GM12878 (cell line): ENCODE data around the gene PIK3R2. TPM values are rescaled to one million over a fixed set of nuclear protein-coding genes. Genes with fewer than 3 reads are reported as not detected.

Experiments used
- ASH2L ChIP-seq: fragments of 300-600, 200-600 bp; sonication (generic); IDR thresholded peaks from 2 replicates; pipeline ENCODE4 v1.6.1; 2017; ENCODE audit warnings: low read depth, mild to moderate bottlenecking, borderline replicate concordance
- BMI1 ChIP-seq: fragments of 450-650 bp; IDR thresholded peaks from 2 replicates; pipeline ENCODE4 v1.6.1; 2016; ENCODE audit warnings: mild to moderate bottlenecking, moderate library complexity, borderline replicate concordance
- CBX3 ChIP-seq: fragments of 200-600 bp; sonication (generic); IDR thresholded peaks from 2 replicates; pipeline ENCODE4 v1.6.1; 2016; ENCODE audit warnings: low read depth, borderline replicate concordance
- FOS ChIP-seq: IDR thresholded peaks from 3 replicates; pipeline ENCODE4 v1.6.1; 2011; ENCODE audit warnings: borderline replicate concordance; ENCODE audit not compliant: insufficient read length; ENCODE audit errors: extremely low read depth
- HCFC1 ChIP-seq: fragments of 150-350 bp; IDR thresholded peaks from 2 replicates; pipeline ENCODE4 v1.6.1; 2014; ENCODE audit warnings: low read length
- IKZF1 ChIP-seq: fragments of 450-650 bp; conservative IDR thresholded peaks from 2 replicates; pipeline ENCODE4 v1.6.1; 2017; ENCODE audit warnings: antibody characterized with exemption, mild to moderate bottlenecking
- POLR2AphosphoS5 ChIP-seq: IDR thresholded peaks from 2 replicates; pipeline ENCODE4 v1.6.1; 2011; ENCODE audit warnings: mild to moderate bottlenecking, low read length, inconsistent platforms
- RFX5 ChIP-seq: IDR thresholded peaks from 2 replicates; pipeline ENCODE4 v1.6.1; 2011; ENCODE audit warnings: low read depth, low read length, improper control_type of control experiment
- SIN3A ChIP-seq: IDR thresholded peaks from 2 replicates; pipeline ENCODE4 v1.6.1; 2012; ENCODE audit warnings: low read depth, low read length, improper control_type of control experiment
- SMAD5 ChIP-seq: IDR thresholded peaks from 2 replicates; pipeline ENCODE4 v1.6.1; 2016; ENCODE audit warnings: antibody characterized with exemption, low read depth
- SMARCA5 ChIP-seq: fragments of 450-650 bp; IDR thresholded peaks from 2 replicates; pipeline ENCODE4 v1.6.1; 2017; ENCODE audit warnings: mild to moderate bottlenecking
- STAT1 ChIP-seq: fragments of 450-650 bp; conservative IDR thresholded peaks from 2 replicates; pipeline ENCODE4 v1.6.1; 2014; ENCODE audit warnings: antibody characterized with exemption, mild to moderate bottlenecking
- TCF12 ChIP-seq: IDR thresholded peaks from 2 replicates; pipeline ENCODE4 v1.6.1; 2011; ENCODE audit warnings: low read depth, mild to moderate bottlenecking, low read length
- YBX1 ChIP-seq: fragments of 450-650 bp; IDR thresholded peaks from 2 replicates; pipeline ENCODE4 v1.6.1; 2016; ENCODE audit warnings: antibody characterized with exemption
- ZNF207 ChIP-seq: fragments of 450-650 bp; IDR thresholded peaks from 2 replicates; pipeline ENCODE4 v1.6.1; 2014; ENCODE audit warnings: antibody characterized with exemption, mild to moderate bottlenecking, borderline replicate concordance
- polyA plus RNA-seq, 11 experiments: library from polyadenylated mRNA; depleted of rRNA in 4 of 11; unstranded in 6 of 11; stranded (reverse) in 5 of 11; fragments of >200 nt; fragmentation: Nextera tagmentation in 4 of 11; fragmentation: Illumina TruSeq in 1 of 11; extraction: Ambion mirVana in 4 of 11; extraction: Trizol in 1 of 11; gene quantifications; 1 replicate in 1 of 11; 2 replicates in 10 of 11; pipeline versions ENCODE4 v1.2.1 to v1.2.3, GENCODE V29; 2011 to 2016; ENCODE audit warnings: inconsistent platforms in 2 of 11, missing spikeins in 2 of 11, low read depth in 1 of 11
- total RNA-seq, 4 experiments: library from RNA; depleted of rRNA in 3 of 4; stranded (reverse); fragments of >200 nt in 3 of 4; fragmentation: Illumina TruSeq in 1 of 4; extraction: Trizol in 1 of 4; gene quantifications; 2 replicates each; pipeline versions ENCODE4 v1.2.1 to v1.2.3, GENCODE V29; 2013 to 2021
- TF ChIP-seq, protein P1 (sequence below): fragments of 450-650 bp; IDR thresholded peaks from 2 replicates; pipeline ENCODE4 v1.6.1; 2016; ENCODE audit warnings: mild to moderate bottlenecking
- TF ChIP-seq, protein P2 (sequence below): fragments of 450-650 bp; IDR thresholded peaks from 2 replicates; pipeline ENCODE4 v1.6.1; 2017; ENCODE audit warnings: mild to moderate bottlenecking, moderate library complexity
- TF ChIP-seq, protein P3 (sequence below), 3 experiments: IDR thresholded peaks in 2 of 3; conservative IDR thresholded peaks in 1 of 3; 2 replicates each; pipeline ENCODE4 v1.5.1; 2011; ENCODE audit warnings: low read depth in 3 of 3, low read length in 3 of 3, mild to moderate bottlenecking in 3 of 3, control low read depth in 2 of 3, moderate library complexity in 2 of 3, inconsistent platforms in 1 of 3, mixed read lengths in 1 of 3; ENCODE audit not compliant: control insufficient read depth in 2 of 3, insufficient read depth in 1 of 3; ENCODE audit errors: extremely low read depth in 1 of 3
- TF ChIP-seq, protein P4 (sequence below): fragments of 450-650 bp; IDR thresholded peaks from 2 replicates; pipeline ENCODE4 v1.6.1; 2017; ENCODE audit warnings: mild to moderate bottlenecking

Gene PIK3R2
- total and polyA plus RNA-seq, 10 of the 15 experiments (the other 5 are each of a cell fraction or from before 2014, with no cell fraction given) = 0.26 to 22.6 (median 2.5) TPM

DNA sequence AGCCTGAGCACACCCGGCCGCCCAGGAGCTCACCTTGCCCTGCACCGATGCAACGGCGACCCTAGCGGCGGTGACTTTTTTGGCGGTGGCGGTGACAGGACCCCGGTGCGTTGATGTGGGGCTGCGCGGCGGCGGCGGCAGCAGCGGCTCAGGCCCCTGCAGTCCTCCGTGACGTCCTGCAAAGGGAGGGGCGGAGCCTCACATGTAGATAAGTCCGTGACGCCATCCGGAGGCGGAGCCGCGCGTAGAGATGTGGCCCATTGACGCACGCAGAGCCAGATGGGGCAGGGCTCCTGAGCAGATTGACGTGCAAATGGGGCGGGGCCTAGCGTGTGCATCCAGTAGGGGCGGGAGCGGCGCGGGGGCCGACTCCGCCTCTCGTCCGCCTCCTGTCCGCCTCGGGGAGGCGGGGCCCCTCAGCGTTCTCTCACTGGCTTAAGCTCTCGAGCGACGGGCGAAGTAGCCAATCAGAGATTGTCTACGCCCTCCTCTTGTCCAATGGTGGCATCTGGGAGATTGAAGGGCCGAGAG is 51.0 kb downstream of the PIK3R2 start, which contains the start of gene RAB3A (continued):
- TF ChIP-seq IKZF1 = no peak; the same call in 1 of the 2 replicates
- no peak for TF ChIP-seq YBX1
- TF ChIP-seq SMAD5 = no peak
- no peak for TF ChIP-seq POLR2AphosphoS5
- TF ChIP-seq ZNF207 = 0 out of 2 replicates have a peak, but pooled peaks have one; percentile 6
- no peak for TF ChIP-seq STAT1
- peak; percentile 48; the same call in 1 of the 2 replicates for TF ChIP-seq RFX5
- no peak for TF ChIP-seq ASH2L
- TF ChIP-seq, protein P1, sequence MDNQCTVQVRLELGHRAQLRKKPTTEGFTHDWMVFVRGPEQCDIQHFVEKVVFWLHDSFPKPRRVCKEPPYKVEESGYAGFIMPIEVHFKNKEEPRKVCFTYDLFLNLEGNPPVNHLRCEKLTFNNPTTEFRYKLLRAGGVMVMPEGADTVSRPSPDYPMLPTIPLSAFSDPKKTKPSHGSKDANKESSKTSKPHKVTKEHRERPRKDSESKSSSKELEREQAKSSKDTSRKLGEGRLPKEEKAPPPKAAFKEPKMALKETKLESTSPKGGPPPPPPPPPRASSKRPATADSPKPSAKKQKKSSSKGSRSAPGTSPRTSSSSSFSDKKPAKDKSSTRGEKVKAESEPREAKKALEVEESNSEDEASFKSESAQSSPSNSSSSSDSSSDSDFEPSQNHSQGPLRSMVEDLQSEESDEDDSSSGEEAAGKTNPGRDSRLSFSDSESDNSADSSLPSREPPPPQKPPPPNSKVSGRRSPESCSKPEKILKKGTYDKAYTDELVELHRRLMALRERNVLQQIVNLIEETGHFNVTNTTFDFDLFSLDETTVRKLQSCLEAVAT = no peak
- TF ChIP-seq HCFC1 = no peak
- TF ChIP-seq, protein P2, sequence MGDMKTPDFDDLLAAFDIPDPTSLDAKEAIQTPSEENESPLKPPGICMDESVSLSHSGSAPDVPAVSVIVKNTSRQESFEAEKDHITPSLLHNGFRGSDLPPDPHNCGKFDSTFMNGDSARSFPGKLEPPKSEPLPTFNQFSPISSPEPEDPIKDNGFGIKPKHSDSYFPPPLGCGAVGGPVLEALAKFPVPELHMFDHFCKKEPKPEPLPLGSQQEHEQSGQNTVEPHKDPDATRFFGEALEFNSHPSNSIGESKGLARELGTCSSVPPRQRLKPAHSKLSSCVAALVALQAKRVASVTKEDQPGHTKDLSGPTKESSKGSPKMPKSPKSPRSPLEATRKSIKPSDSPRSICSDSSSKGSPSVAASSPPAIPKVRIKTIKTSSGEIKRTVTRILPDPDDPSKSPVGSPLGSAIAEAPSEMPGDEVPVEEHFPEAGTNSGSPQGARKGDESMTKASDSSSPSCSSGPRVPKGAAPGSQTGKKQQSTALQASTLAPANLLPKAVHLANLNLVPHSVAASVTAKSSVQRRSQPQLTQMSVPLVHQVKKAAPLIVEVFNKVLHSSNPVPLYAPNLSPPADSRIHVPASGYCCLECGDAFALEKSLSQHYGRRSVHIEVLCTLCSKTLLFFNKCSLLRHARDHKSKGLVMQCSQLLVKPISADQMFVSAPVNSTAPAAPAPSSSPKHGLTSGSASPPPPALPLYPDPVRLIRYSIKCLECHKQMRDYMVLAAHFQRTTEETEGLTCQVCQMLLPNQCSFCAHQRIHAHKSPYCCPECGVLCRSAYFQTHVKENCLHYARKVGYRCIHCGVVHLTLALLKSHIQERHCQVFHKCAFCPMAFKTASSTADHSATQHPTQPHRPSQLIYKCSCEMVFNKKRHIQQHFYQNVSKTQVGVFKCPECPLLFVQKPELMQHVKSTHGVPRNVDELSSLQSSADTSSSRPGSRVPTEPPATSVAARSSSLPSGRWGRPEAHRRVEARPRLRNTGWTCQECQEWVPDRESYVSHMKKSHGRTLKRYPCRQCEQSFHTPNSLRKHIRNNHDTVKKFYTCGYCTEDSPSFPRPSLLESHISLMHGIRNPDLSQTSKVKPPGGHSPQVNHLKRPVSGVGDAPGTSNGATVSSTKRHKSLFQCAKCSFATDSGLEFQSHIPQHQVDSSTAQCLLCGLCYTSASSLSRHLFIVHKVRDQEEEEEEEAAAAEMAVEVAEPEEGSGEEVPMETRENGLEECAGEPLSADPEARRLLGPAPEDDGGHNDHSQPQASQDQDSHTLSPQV = no peak
- 0 out of 2 replicates have a peak, but pooled peaks have one; percentile 61 for TF ChIP-seq SIN3A
- TF ChIP-seq BMI1 = no peak
- TF ChIP-seq SMARCA5 = no peak
- TF ChIP-seq, protein P3, sequence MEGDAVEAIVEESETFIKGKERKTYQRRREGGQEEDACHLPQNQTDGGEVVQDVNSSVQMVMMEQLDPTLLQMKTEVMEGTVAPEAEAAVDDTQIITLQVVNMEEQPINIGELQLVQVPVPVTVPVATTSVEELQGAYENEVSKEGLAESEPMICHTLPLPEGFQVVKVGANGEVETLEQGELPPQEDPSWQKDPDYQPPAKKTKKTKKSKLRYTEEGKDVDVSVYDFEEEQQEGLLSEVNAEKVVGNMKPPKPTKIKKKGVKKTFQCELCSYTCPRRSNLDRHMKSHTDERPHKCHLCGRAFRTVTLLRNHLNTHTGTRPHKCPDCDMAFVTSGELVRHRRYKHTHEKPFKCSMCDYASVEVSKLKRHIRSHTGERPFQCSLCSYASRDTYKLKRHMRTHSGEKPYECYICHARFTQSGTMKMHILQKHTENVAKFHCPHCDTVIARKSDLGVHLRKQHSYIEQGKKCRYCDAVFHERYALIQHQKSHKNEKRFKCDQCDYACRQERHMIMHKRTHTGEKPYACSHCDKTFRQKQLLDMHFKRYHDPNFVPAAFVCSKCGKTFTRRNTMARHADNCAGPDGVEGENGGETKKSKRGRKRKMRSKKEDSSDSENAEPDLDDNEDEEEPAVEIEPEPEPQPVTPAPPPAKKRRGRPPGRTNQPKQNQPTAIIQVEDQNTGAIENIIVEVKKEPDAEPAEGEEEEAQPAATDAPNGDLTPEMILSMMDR (IDR thresholded peaks at IDR 0.05 in 2 of 3, conservative IDR thresholded peaks at IDR 0.05 in 1 of 3; ENCODE audit: control insufficient read depth in 2 of 3, extremely low read depth in 1 of 3, insufficient read depth in 1 of 3, low read depth in 3 of 3, low read length in 3 of 3) = no peak
- TF ChIP-seq FOS = peak; percentile 99
- TF ChIP-seq, protein P4, sequence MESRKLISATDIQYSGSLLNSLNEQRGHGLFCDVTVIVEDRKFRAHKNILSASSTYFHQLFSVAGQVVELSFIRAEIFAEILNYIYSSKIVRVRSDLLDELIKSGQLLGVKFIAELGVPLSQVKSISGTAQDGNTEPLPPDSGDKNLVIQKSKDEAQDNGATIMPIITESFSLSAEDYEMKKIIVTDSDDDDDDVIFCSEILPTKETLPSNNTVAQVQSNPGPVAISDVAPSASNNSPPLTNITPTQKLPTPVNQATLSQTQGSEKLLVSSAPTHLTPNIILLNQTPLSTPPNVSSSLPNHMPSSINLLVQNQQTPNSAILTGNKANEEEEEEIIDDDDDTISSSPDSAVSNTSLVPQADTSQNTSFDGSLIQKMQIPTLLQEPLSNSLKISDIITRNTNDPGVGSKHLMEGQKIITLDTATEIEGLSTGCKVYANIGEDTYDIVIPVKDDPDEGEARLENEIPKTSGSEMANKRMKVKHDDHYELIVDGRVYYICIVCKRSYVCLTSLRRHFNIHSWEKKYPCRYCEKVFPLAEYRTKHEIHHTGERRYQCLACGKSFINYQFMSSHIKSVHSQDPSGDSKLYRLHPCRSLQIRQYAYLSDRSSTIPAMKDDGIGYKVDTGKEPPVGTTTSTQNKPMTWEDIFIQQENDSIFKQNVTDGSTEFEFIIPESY = no peak
- no peak for TF ChIP-seq TCF12
- no peak for TF ChIP-seq CBX3
